Astrocyte of the cerebellum (primary cell): ENCODE results near the gene LSS.
"Not testable (repeated sequence)": the region's sequence is repeated elsewhere in the genome, so short reads cannot be mapped to it uniquely, and the experiment has no call there.

Source experiments
- DNase-seq: peaks from one replicate; pipeline ENCODE4 v3.0.0-alpha.2; 2011; ENCODE audit warnings: low read depth
- H3K4me3 ChIP-seq: 2 replicates; pipeline ENCODE4 v1.5.1; 2011; ENCODE audit warnings: mild to moderate bottlenecking, low read depth, low read length, moderate library complexity
- CTCF ChIP-seq: IDR thresholded peaks from 2 replicates; pipeline ENCODE4 v1.5.1; 2012; ENCODE audit warnings: low read length, low read depth, moderate library complexity, mild to moderate bottlenecking; ENCODE audit errors: missing control alignments
- in situ Hi-C: cut with HindIII; loops from 2 replicates; pipeline ENCODE4 v1.10.0; 2017; ENCODE audit warnings: low sequenced_read_pairs

LSS gene

GRCh38 chr21:46185716-46186115, 42.9 kb downstream of the LSS start:
- in situ Hi-C loops, result no loop called here
- no peak for DNase-seq
- no peak overlapping the region for H3K4me3 ChIP-seq
- TF ChIP-seq CTCF, result no peak

- in situ Hi-C loops, result no loop called here
- DNase-seq, result peak; percentile 87
- peak overlapping the region; percentile 84 for H3K4me3 ChIP-seq
- TF ChIP-seq CTCF, result no peak
These were observed 43.7 kb downstream of the LSS start for GRCh38 chr21:46184625-46185555.

- H3K4me3 ChIP-seq, result peak within 1 kb of the TSS; percentile 84
- peak; percentile 36 for DNase-seq
- TF ChIP-seq CTCF, result no peak
- in situ Hi-C loops, result no loop called here
These were observed 44.5 kb downstream of the LSS start, which contains the start of gene SPATC1L for GRCh38 chr21:46183910-46184624. Gene SPATC1L, minus strand, starts transcription at chr21:46184459. Its CDS starts 1,643 bp downstream, at chr21:46182816.

GRCh38 chr21:46183337-46183909, 45.2 kb downstream of the LSS start:
- in situ Hi-C loops, DNase-seq: not testable (repeated sequence)
- H3K4me3 ChIP-seq, result peak overlapping the region; percentile 84

- no peak for DNase-seq
- H3K4me3 ChIP-seq, result no peak overlapping the region
- in situ Hi-C loops, result no loop called here
- no peak for TF ChIP-seq CTCF
These were observed 45.8 kb downstream of the LSS start for GRCh38 chr21:46182548-46183336.

DNA sequence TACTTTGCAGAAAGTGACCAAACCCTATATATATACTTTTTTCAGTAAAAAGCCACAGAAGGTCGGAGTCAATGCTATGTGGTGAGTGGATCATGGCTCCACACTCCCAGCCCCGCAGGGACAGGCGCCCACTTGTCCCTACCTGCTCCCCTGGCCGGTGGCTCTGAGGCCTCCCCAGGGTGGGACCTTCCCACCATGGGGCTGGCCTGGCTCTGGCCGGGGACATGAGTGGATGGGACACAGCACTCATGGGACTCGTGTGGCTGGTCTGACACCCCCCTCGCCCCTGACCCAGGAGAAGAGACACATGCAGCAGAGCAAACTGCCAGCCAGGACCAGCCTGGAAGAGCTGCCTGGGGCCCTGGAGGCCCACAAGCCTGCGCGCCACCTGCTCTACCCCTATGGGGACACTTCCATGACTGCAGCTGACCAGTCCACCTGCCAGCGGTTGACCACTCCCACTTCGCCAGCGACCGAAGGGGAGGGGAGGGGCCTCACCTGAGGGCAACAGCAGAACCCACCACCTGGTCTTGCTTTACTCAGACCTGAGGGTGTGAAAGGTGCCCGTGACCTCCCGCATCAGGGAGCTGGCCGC, 46.5 kb downstream of the LSS start:
- H3K4me3 ChIP-seq, result no peak overlapping the region
- in situ Hi-C loops, result no loop called here
- no peak for DNase-seq
- no peak for TF ChIP-seq CTCF
